SK-N-MC (cell line): ENCODE measurements around the gene ULK3.

Source experiments
- EZH2 ChIP-seq: fragments of 200-600 bp; sonication (generic); IDR thresholded peaks from one replicate; pipeline ENCODE4 v1.6.1; 2017; ENCODE audit warnings: antibody characterized with exemption
- POLR2AphosphoS5 ChIP-seq: IDR thresholded peaks from 2 replicates; pipeline ENCODE4 v1.6.1; 2012; ENCODE audit warnings: mild to moderate bottlenecking, low read depth, low read length, borderline replicate concordance

- TF ChIP-seq POLR2AphosphoS5 (no peak), EZH2 (no peak)
Observed at GRCh38 chr15:74809956-74810355, 33.0 kb downstream of the ULK3 start.
